Thymus (tissue), 11 donors: Measurements from ENCODE around the gene SORL1. TPM values are rescaled to one million over a fixed set of nuclear protein-coding genes. Genes with fewer than 3 reads are reported as not detected.
"Not testable (repeated sequence)": the region's sequence is repeated elsewhere in the genome, so short reads cannot be mapped to it uniquely, and the experiment has no call there.

Experiments
- DNase-seq, 9 donors: peaks; one replicate each; pipeline ENCODE4 v3.0.0-alpha.2; 2013; ENCODE audit warnings: low spot score in 9 of 9, low read depth in 6 of 9, missing footprints in 1 of 9
- H3K27ac ChIP-seq, 2 donors: one replicate each; pipeline ENCODE4 v1.5.1; 2013; ENCODE audit warnings: control low read depth in 1 of 2, low read depth in 1 of 2, low read length in 1 of 2, mild to moderate bottlenecking in 1 of 2, moderate library complexity in 1 of 2
- H3K27me3 ChIP-seq, 2 donors: one replicate each; pipeline ENCODE4 v1.5.1; 2013; ENCODE audit warnings: low read length in 1 of 2; ENCODE audit not compliant: control insufficient read depth in 2 of 2, insufficient read depth in 1 of 2
- H3K36me3 ChIP-seq, 2 donors: one replicate each; pipeline ENCODE4 v1.5.1; 2013; ENCODE audit warnings: low read length in 1 of 2, mild to moderate bottlenecking in 1 of 2, moderate library complexity in 1 of 2; ENCODE audit not compliant: control insufficient read depth in 2 of 2, insufficient read depth in 2 of 2
- H3K4me1 ChIP-seq, 2 donors: one replicate each; pipeline ENCODE4 v1.5.1; 2013; ENCODE audit warnings: low read length in 2 of 2; ENCODE audit not compliant: control insufficient read depth in 2 of 2, insufficient read depth in 2 of 2
- H3K4me3 ChIP-seq, 2 donors: one replicate each; pipeline ENCODE4 v1.5.1; 2013; ENCODE audit warnings: low read length in 2 of 2, control low read depth in 1 of 2, mild to moderate bottlenecking in 1 of 2
- H3K9me3 ChIP-seq, 2 donors: one replicate each; pipeline ENCODE4 v1.5.1; 2013; ENCODE audit warnings: low read length in 1 of 2, mild to moderate bottlenecking in 1 of 2; ENCODE audit not compliant: control insufficient read depth in 2 of 2, insufficient read depth in 1 of 2
- WGBS: extraction: QIAGEN DNeasy Blood & Tissue Kit; methylation state at CpG from one replicate; pipeline ENCODE4 v1.1.7; 2013; 5-methylcytosine and 5-hydroxymethylcytosine counted together
- polyA plus RNA-seq: library from polyadenylated mRNA; stranded (reverse); fragments of 200-250 nt; gene quantifications from one replicate; pipeline ENCODE4 v1.2.3, GENCODE V29; 2013
- total RNA-seq: library from RNA; stranded (reverse); fragments of 120-200 nt; gene quantifications from one replicate; pipeline ENCODE4 v1.2.4, GENCODE V29; 2013
- donor health status: healthy.

SORL1 gene
- total and polyA plus RNA-seq, 2 donors = 7.4 to 23.8 TPM

GRCh38 chr11:121500717-121501116 lies 48.6 kb downstream of the SORL1 start:
- DNase-seq = no peak
- Histone ChIP-seq H3K9me3 (no peaks in the 10 kb centered on the region), H3K4me1 (no peaks in the 10 kb centered on the region), H3K4me3 (no peak overlapping the region), H3K36me3 (peaks cover 17 to 33% of the 10 kb centered on the region in 2 donors), H3K27me3 (no peaks in the 10 kb centered on the region), H3K27ac (no peak overlapping the region)
- 95% methylated on average over 1 of the region's 1 CpG for WGBS

- Histone ChIP-seq H3K9me3 (no peaks in the 10 kb centered on the region), H3K27ac (no peak overlapping the region), H3K4me1 (no peaks in the 10 kb centered on the region), H3K4me3 (no peak overlapping the region), H3K36me3 (peaks cover 4 to 11% of the 10 kb centered on the region in 2 donors), H3K27me3 (no peaks in the 10 kb centered on the region)
- DNase-seq = no peak
- WGBS = 98% methylated on average over 3 of the region's 3 CpGs
These were observed 50.9 kb downstream of the SORL1 start for GRCh38 chr11:121503051-121503450.

- not testable (repeated sequence) for DNase-seq, H3K4me1 ChIP-seq, H3K27ac ChIP-seq, H3K27me3 ChIP-seq, H3K36me3 ChIP-seq, H3K4me3 ChIP-seq, H3K9me3 ChIP-seq
- 92% methylated on average over 1 of the region's 1 CpG for WGBS
These were observed 54.1 kb downstream of the SORL1 start for GRCh38 chr11:121506237-121506636.

- H3K36me3 ChIP-seq = peaks cover 4 to 9% of the 10 kb centered on the region in 2 donors
- H3K4me3 ChIP-seq = no peak overlapping the region
- no peaks in the 10 kb centered on the region for H3K9me3 ChIP-seq
- no peak for DNase-seq
- H3K27me3 ChIP-seq = no peaks in the 10 kb centered on the region
- H3K4me1 ChIP-seq = no peaks in the 10 kb centered on the region
- no peak overlapping the region for H3K27ac ChIP-seq
These were observed 56.3 kb downstream of the SORL1 start for GRCh38 chr11:121508449-121508848.

GRCh38 chr11:121510438-121510837 lies 58.3 kb downstream of the SORL1 start:
- no peak for DNase-seq
- Histone ChIP-seq H3K27ac (no peak overlapping the region), H3K9me3 (no peaks in the 10 kb centered on the region), H3K36me3 (peaks cover 14 to 21% of the 10 kb centered on the region in 2 donors), H3K27me3 (no peaks in the 10 kb centered on the region), H3K4me1 (peaks cover 0 to 7% of the 10 kb centered on the region in 2 donors), H3K4me3 (no peak overlapping the region)
- 98% methylated on average over 2 of the region's 2 CpGs for WGBS

- Histone ChIP-seq H3K36me3 (peaks cover 14 to 36% of the 10 kb centered on the region in 2 donors), H3K4me3 (no peak overlapping the region), H3K4me1 (peaks cover 0 to 8% of the 10 kb centered on the region in 2 donors), H3K27me3 (no peaks in the 10 kb centered on the region), H3K27ac (no peak overlapping the region), H3K9me3 (no peaks in the 10 kb centered on the region)
- no peak for DNase-seq
- 86% methylated on average over 9 of the region's 9 CpGs for WGBS
These were observed 60.7 kb downstream of the SORL1 start for GRCh38 chr11:121512468-121513465.

- H3K27me3 ChIP-seq = no peaks in the 10 kb centered on the region
- H3K4me3 ChIP-seq = no peak overlapping the region
- no peak overlapping the region for H3K27ac ChIP-seq
- H3K4me1 ChIP-seq = peaks cover 0 to 8% of the 10 kb centered on the region in 2 donors
- WGBS = 97% methylated on average over 11 of the region's 11 CpGs
- no peaks in the 10 kb centered on the region for H3K9me3 ChIP-seq
- DNase-seq = no peak
- H3K36me3 ChIP-seq = peaks cover 14 to 40% of the 10 kb centered on the region in 2 donors
These were observed 61.7 kb downstream of the SORL1 start for GRCh38 chr11:121513807-121514206.

- no peak for DNase-seq
- Histone ChIP-seq H3K4me1 (peaks cover 0 to 8% of the 10 kb centered on the region in 2 donors), H3K36me3 (peaks cover 14 to 46% of the 10 kb centered on the region in 2 donors), H3K9me3 (no peaks in the 10 kb centered on the region), H3K27ac (no peak overlapping the region), H3K27me3 (no peaks in the 10 kb centered on the region), H3K4me3 (no peak overlapping the region)
- WGBS = 90% methylated on average over 17 of the region's 17 CpGs
These were observed 62.6 kb downstream of the SORL1 start for GRCh38 chr11:121514432-121515334.

- H3K36me3 ChIP-seq = peaks cover 14 to 46% of the 10 kb centered on the region in 2 donors
- no peaks in the 10 kb centered on the region for H3K27me3 ChIP-seq
- 78% methylated on average over 2 of the region's 2 CpGs for WGBS
- no peak overlapping the region for H3K27ac ChIP-seq
- no peak for DNase-seq
- no peak overlapping the region for H3K4me3 ChIP-seq
- H3K9me3 ChIP-seq = no peaks in the 10 kb centered on the region
- H3K4me1 ChIP-seq = peaks cover 0 to 8% of the 10 kb centered on the region in 2 donors
These were observed 63.2 kb downstream of the SORL1 start for GRCh38 chr11:121515335-121515671.
